Neutrophil (primary cell): ENCODE data around the gene SNX9.
"Not testable (repeated sequence)": the region's sequence is repeated elsewhere in the genome, so short reads cannot be mapped to it uniquely, and the experiment has no call there.

Experiments used
- H3K27ac ChIP-seq: fragments of 200-600 bp; sonication (generic); 2 replicates; pipeline ENCODE4 v1.5.1; 2016; ENCODE audit warnings: mild to moderate bottlenecking, moderate library complexity
- H3K27me3 ChIP-seq: fragments of 200-600 bp; sonication (generic); 2 replicates; pipeline ENCODE4 v1.6.0; 2016; ENCODE audit warnings: mild to moderate bottlenecking
- H3K36me3 ChIP-seq: fragments of 200-600 bp; sonication (generic); 2 replicates; pipeline ENCODE4 v1.5.1; 2017
- H3K4me1 ChIP-seq, 2 experiments: fragments of 200-600 bp in 1 of 2; sonication (generic) in 1 of 2; 1 replicate in 1 of 2; 2 replicates in 1 of 2; pipeline versions ENCODE4 v1.5.1 to v1.6.1; 2013 to 2016; ENCODE audit warnings: low read depth in 1 of 2, low read length in 1 of 2, mild to moderate bottlenecking in 1 of 2, moderate library complexity in 1 of 2; ENCODE audit not compliant: control insufficient read depth in 1 of 2, insufficient read depth in 1 of 2
- H3K4me3 ChIP-seq, 2 experiments: fragments of 200-600 bp in 1 of 2; sonication (generic) in 1 of 2; 1 replicate in 1 of 2; 2 replicates in 1 of 2; pipeline ENCODE4 v1.5.1; 2013 to 2016; ENCODE audit warnings: low read depth in 1 of 2, low read length in 1 of 2, mild to moderate bottlenecking in 1 of 2, moderate library complexity in 1 of 2
- H3K9me3 ChIP-seq: fragments of 200-600 bp; sonication (generic); 2 replicates; pipeline ENCODE4 v1.5.1; 2016
- CTCF ChIP-seq: fragments of 200-600 bp; sonication (generic); IDR thresholded peaks from 2 replicates; pipeline ENCODE4 v1.5.1; 2016; ENCODE audit warnings: antibody characterized with exemption

The SNX9 gene

GRCh38 chr6:157795841-157796240, 27.2 kb upstream of the SNX9 start:
- no peak overlapping the region for H3K27ac ChIP-seq
- H3K4me3 ChIP-seq = no peak overlapping the region
- no peaks in the 10 kb centered on the region for H3K4me1 ChIP-seq
- no peaks in the 10 kb centered on the region for H3K27me3 ChIP-seq
- no peaks in the 10 kb centered on the region for H3K9me3 ChIP-seq
- H3K36me3 ChIP-seq = no peaks in the 10 kb centered on the region
- no peak for TF ChIP-seq CTCF

- no peak for TF ChIP-seq CTCF
- H3K36me3 ChIP-seq = no peaks in the 10 kb centered on the region
- H3K27me3 ChIP-seq = no peaks in the 10 kb centered on the region
- H3K9me3 ChIP-seq = no peaks in the 10 kb centered on the region
- no peak overlapping the region for H3K27ac ChIP-seq
- no peaks in the 10 kb centered on the region for H3K4me1 ChIP-seq
- H3K4me3 ChIP-seq = no peak overlapping the region
Measured at GRCh38 chr6:157798851-157799250, 24.2 kb upstream of the SNX9 start.

GRCh38 chr6:157799561-157799960, 23.5 kb upstream of the SNX9 start:
- H3K36me3 ChIP-seq, H3K27me3 ChIP-seq, H3K27ac ChIP-seq, H3K4me1 ChIP-seq, H3K4me3 ChIP-seq, H3K9me3 ChIP-seq: not testable (repeated sequence)

GRCh38 chr6:157800420-157801237, 22.4 kb upstream of the SNX9 start:
- no peaks in the 10 kb centered on the region for H3K9me3 ChIP-seq
- no peaks in the 10 kb centered on the region for H3K36me3 ChIP-seq
- TF ChIP-seq CTCF = no peak
- no peaks in the 10 kb centered on the region for H3K4me1 ChIP-seq
- no peak overlapping the region for H3K4me3 ChIP-seq
- no peaks in the 10 kb centered on the region for H3K27me3 ChIP-seq
- H3K27ac ChIP-seq = no peak overlapping the region

- no peaks in the 10 kb centered on the region for H3K27me3 ChIP-seq
- H3K36me3 ChIP-seq = no peaks in the 10 kb centered on the region
- TF ChIP-seq CTCF = no peak
- no peaks in the 10 kb centered on the region for H3K9me3 ChIP-seq
- no peak overlapping the region for H3K27ac ChIP-seq
- no peak overlapping the region for H3K4me3 ChIP-seq
- H3K4me1 ChIP-seq = no peaks in the 10 kb centered on the region
Measured at GRCh38 chr6:157804448-157805327, 18.4 kb upstream of the SNX9 start.
